GM23338 (cell line): ENCODE measurements around the gene CRACDL. TPM values are rescaled to one million over a fixed set of nuclear protein-coding genes. Genes with fewer than 3 reads are reported as not detected.

ENCODE experiments used
- ATAC-seq: fragments of 200-7000 bp; cut with Tn5 transposase; 3 replicates; pipeline ENCODE4 v1.9.1; 2020
- DNase-seq: peaks from one replicate; pipeline ENCODE4 v3.0.0-alpha.2; 2015; ENCODE audit warnings: low spot score
- H2AFZ ChIP-seq: fragments of 200-600 bp; sonication (generic); 2 replicates; pipeline ENCODE4 v1.8.0; 2016; ENCODE audit warnings: antibody characterized with exemption, mild to moderate bottlenecking, moderate library complexity
- H3F3A ChIP-seq: fragments of 200-600 bp; sonication (generic); replicated peaks from 2 replicates; pipeline ENCODE4 v1.8.0; 2017; ENCODE audit warnings: antibody characterized with exemption, mixed run types, low read depth
- H3K27ac ChIP-seq: fragments of 200-600 bp; sonication (generic); 2 replicates; pipeline ENCODE4 v1.6.1; 2016; ENCODE audit warnings: low read depth
- H3K27me3 ChIP-seq: fragments of 200-600 bp; sonication (generic); 2 replicates; pipeline ENCODE4 v1.8.0; 2016; ENCODE audit warnings: mild to moderate bottlenecking, mixed run types, moderate library complexity; ENCODE audit not compliant: insufficient read depth
- H3K36me3 ChIP-seq: fragments of 200-600 bp; sonication (generic); 2 replicates; pipeline ENCODE4 v1.8.0; 2016; ENCODE audit warnings: mild to moderate bottlenecking; ENCODE audit not compliant: insufficient read depth
- H3K4me1 ChIP-seq: fragments of 200-600 bp; sonication (generic); 2 replicates; pipeline ENCODE4 v1.8.0; 2016; ENCODE audit warnings: mild to moderate bottlenecking, moderate library complexity; ENCODE audit not compliant: insufficient read depth
- H3K4me2 ChIP-seq: fragments of 200-600 bp; sonication (generic); 2 replicates; pipeline ENCODE4 v1.7.1; 2017; ENCODE audit warnings: mixed run types
- H3K4me3 ChIP-seq: fragments of 200-600 bp; sonication (generic); 2 replicates; pipeline ENCODE4 v1.6.1; 2016; ENCODE audit warnings: mixed run types
- H3K79me2 ChIP-seq: fragments of 200-600 bp; sonication (generic); replicated peaks from 2 replicates; pipeline ENCODE4 v1.8.0; 2017; ENCODE audit warnings: mild to moderate bottlenecking; ENCODE audit not compliant: insufficient read depth
- H3K9me2 ChIP-seq: fragments of 200-600 bp; sonication (generic); 2 replicates; pipeline ENCODE4 v1.8.0; 2017; ENCODE audit not compliant: insufficient read depth
- H4K20me1 ChIP-seq: fragments of 200-600 bp; sonication (generic); replicated peaks from 2 replicates; pipeline ENCODE4 v1.8.0; 2017; ENCODE audit warnings: mild to moderate bottlenecking; ENCODE audit not compliant: insufficient read depth
- H3K27ac Mint-ChIP-seq: 2 replicates; pipeline ENCODE4 v1.8.0; 2020; ENCODE audit warnings: inconsistent platforms, mild to moderate bottlenecking, moderate library complexity, mixed read lengths
- H3K27me3 Mint-ChIP-seq: 3 replicates; pipeline ENCODE4 v1.8.0; 2022; ENCODE audit warnings: low read depth, mild to moderate bottlenecking, moderate library complexity, mixed read lengths, inconsistent platforms; ENCODE audit not compliant: insufficient read depth, poor library complexity
- H3K36me3 Mint-ChIP-seq: 3 replicates; pipeline ENCODE4 v1.8.0; 2021; ENCODE audit warnings: low read depth, mild to moderate bottlenecking, inconsistent platforms, moderate library complexity, mixed read lengths
- H3K4me1 Mint-ChIP-seq: 3 replicates; pipeline ENCODE4 v1.8.0; 2020; ENCODE audit warnings: mild to moderate bottlenecking, inconsistent platforms, mixed read lengths
- H3K4me3 Mint-ChIP-seq: 3 replicates; pipeline ENCODE4 v1.8.0; 2021; ENCODE audit warnings: moderate library complexity, mild to moderate bottlenecking, inconsistent platforms, mixed read lengths
- H3K9me3 Mint-ChIP-seq: 3 replicates; pipeline ENCODE4 v1.8.0; 2020; ENCODE audit warnings: moderate library complexity, mild to moderate bottlenecking, inconsistent platforms, mixed read lengths
- CREB1 ChIP-seq: fragments of 250-450 bp; sonication (Bioruptor Pico); IDR thresholded peaks from 2 replicates; pipeline ENCODE4 v1.5.0; 2020; ENCODE audit warnings: low read depth, mild to moderate bottlenecking, moderate library complexity
- EZH2 ChIP-seq: fragments of 200-600 bp; sonication (generic); IDR thresholded peaks from one replicate; pipeline ENCODE4 v1.8.0; 2017; ENCODE audit warnings: antibody characterized with exemption, mild to moderate bottlenecking, low read depth; ENCODE audit not compliant: unreplicated experiment
- EZH2phosphoT487 ChIP-seq: fragments of 200-600 bp; sonication (generic); IDR thresholded peaks from one replicate; pipeline ENCODE4 v1.8.1; 2018; ENCODE audit warnings: antibody characterized with exemption; ENCODE audit not compliant: unreplicated experiment
- JUNB ChIP-seq: IDR thresholded peaks from one replicate; pipeline ENCODE4 v1.6.1; 2016; ENCODE audit warnings: antibody characterized with exemption; ENCODE audit not compliant: unreplicated experiment
- NANOG ChIP-seq: IDR thresholded peaks from 2 replicates; pipeline ENCODE4 v1.6.1; 2016; ENCODE audit warnings: antibody characterized with exemption, borderline replicate concordance
- POLR2AphosphoS5 ChIP-seq: IDR thresholded peaks from 2 replicates; pipeline ENCODE4 v1.6.1; 2016; ENCODE audit warnings: antibody characterized with exemption, low read depth
- STAT1 ChIP-seq: IDR thresholded peaks from one replicate; pipeline ENCODE4 v1.6.1; 2016; ENCODE audit warnings: antibody characterized with exemption; ENCODE audit not compliant: unreplicated experiment
- ZNF114 ChIP-seq: fragments of 250-450 bp; sonication (Bioruptor Pico); IDR thresholded peaks from 2 replicates; pipeline ENCODE4 v1.5.0; 2020; ENCODE audit warnings: mild to moderate bottlenecking, moderate library complexity
- ZNF331 ChIP-seq: fragments of 250-450 bp; sonication (Bioruptor Pico); IDR thresholded peaks from 2 replicates; pipeline ENCODE4 v1.5.0; 2020; ENCODE audit warnings: low read depth, mild to moderate bottlenecking, moderate library complexity
- polyA plus RNA-seq: library from polyadenylated mRNA; unstranded; fragments of >200 nt; fragmentation: Nextera tagmentation; extraction: Ambion mirVana; gene quantifications from 2 replicates; pipeline ENCODE4 v1.2.1, GENCODE V29; 2016
- total RNA-seq: library from RNA; depleted of rRNA; stranded (reverse); fragments of >200 nt; shearing (Covaris generic); gene quantifications from 2 replicates; pipeline ENCODE4 v1.2.3, GENCODE V29; 2014
- TF ChIP-seq, protein P1 (sequence below): fragments of 250-450 bp; sonication (Bioruptor Pico); IDR thresholded peaks from 2 replicates; pipeline ENCODE4 v1.5.0; 2020; ENCODE audit warnings: mild to moderate bottlenecking, moderate library complexity
- TF ChIP-seq, protein P2 (sequence below): IDR thresholded peaks from 2 replicates; pipeline ENCODE4 v1.6.1; 2016; ENCODE audit warnings: antibody characterized with exemption
- TF ChIP-seq, protein P3 (sequence below): IDR thresholded peaks from one replicate; pipeline ENCODE4 v1.6.1; 2018; ENCODE audit warnings: antibody characterized with exemption; ENCODE audit not compliant: unreplicated experiment
- TF ChIP-seq, protein P4 (sequence below), 2 experiments: fragments of 200-600 bp in 1 of 2; sonication (generic) in 1 of 2; conservative IDR thresholded peaks; 2 replicates each; pipeline versions ENCODE4 v1.5.1 to v1.6.1; 2016 to 2017; ENCODE audit warnings: antibody characterized with exemption in 2 of 2, low read depth in 2 of 2, mild to moderate bottlenecking in 2 of 2, moderate library complexity in 1 of 2

Gene CRACDL
- total and polyA plus RNA-seq, 2 experiments from 2014 or later = 0.14 to 0.16 TPM

DNA sequence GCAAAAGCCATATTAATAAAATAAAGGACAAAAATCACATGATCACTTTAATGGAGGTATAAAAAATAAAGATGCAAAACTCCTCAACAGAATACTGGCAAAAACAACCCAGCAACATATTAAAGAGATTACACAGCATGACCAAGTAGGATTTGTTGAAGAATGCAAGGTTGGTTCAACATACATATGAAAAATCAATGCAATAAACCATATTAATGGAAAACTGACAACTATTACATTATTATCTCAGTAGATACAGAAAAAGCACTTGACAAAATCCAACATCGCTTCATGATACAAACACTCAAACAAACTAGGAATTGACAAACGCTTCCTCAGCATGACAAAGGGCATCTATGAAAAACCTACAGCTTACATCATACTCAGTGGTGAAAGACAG is 76.7 kb downstream of the CRACDL start:
- H3K4me1 Mint-ChIP-seq = no peaks in the 10 kb centered on the region
- Histone ChIP-seq H3K4me1 (no peaks in the 10 kb centered on the region), H3K9me2 (0 out of 2 replicates have a peak, but pooled peaks cover 5% of the 10 kb centered on the region), H3K79me2 (no peaks in the 10 kb centered on the region), H3K4me3 (no peak overlapping the region), H3K4me2 (no peak overlapping the region), H3K36me3 (peaks cover 4% of the 10 kb centered on the region; the same call in 1 of the 2 replicates), H4K20me1 (no peaks in the 10 kb centered on the region), H3F3A (no peaks in the 10 kb centered on the region), H3K27me3 (no peaks in the 10 kb centered on the region), H3K27ac (no peak overlapping the region), H2AFZ (no peak overlapping the region)
- H3K36me3 Mint-ChIP-seq = no peaks in the 10 kb centered on the region; the same call in 2 of the 3 replicates
- DNase-seq = no peak
- no peak overlapping the region for H3K4me3 Mint-ChIP-seq
- peaks cover 18% of the 10 kb centered on the region for H3K9me3 Mint-ChIP-seq
- no peak for ATAC-seq
- no peaks in the 10 kb centered on the region for H3K27me3 Mint-ChIP-seq
- no peak overlapping the region for H3K27ac Mint-ChIP-seq
- TF ChIP-seq EZH2 (no peak), ZNF114 (CRISPR knock-in tag) (no peak), EZH2phosphoT487 (no peak), STAT1 (no peak), JUNB (no peak), NANOG (no peak), CREB1 (CRISPR knock-in tag) (no peak), POLR2AphosphoS5 (no peak), ZNF331 (CRISPR knock-in tag) (no peak)
- TF ChIP-seq, protein P1, sequence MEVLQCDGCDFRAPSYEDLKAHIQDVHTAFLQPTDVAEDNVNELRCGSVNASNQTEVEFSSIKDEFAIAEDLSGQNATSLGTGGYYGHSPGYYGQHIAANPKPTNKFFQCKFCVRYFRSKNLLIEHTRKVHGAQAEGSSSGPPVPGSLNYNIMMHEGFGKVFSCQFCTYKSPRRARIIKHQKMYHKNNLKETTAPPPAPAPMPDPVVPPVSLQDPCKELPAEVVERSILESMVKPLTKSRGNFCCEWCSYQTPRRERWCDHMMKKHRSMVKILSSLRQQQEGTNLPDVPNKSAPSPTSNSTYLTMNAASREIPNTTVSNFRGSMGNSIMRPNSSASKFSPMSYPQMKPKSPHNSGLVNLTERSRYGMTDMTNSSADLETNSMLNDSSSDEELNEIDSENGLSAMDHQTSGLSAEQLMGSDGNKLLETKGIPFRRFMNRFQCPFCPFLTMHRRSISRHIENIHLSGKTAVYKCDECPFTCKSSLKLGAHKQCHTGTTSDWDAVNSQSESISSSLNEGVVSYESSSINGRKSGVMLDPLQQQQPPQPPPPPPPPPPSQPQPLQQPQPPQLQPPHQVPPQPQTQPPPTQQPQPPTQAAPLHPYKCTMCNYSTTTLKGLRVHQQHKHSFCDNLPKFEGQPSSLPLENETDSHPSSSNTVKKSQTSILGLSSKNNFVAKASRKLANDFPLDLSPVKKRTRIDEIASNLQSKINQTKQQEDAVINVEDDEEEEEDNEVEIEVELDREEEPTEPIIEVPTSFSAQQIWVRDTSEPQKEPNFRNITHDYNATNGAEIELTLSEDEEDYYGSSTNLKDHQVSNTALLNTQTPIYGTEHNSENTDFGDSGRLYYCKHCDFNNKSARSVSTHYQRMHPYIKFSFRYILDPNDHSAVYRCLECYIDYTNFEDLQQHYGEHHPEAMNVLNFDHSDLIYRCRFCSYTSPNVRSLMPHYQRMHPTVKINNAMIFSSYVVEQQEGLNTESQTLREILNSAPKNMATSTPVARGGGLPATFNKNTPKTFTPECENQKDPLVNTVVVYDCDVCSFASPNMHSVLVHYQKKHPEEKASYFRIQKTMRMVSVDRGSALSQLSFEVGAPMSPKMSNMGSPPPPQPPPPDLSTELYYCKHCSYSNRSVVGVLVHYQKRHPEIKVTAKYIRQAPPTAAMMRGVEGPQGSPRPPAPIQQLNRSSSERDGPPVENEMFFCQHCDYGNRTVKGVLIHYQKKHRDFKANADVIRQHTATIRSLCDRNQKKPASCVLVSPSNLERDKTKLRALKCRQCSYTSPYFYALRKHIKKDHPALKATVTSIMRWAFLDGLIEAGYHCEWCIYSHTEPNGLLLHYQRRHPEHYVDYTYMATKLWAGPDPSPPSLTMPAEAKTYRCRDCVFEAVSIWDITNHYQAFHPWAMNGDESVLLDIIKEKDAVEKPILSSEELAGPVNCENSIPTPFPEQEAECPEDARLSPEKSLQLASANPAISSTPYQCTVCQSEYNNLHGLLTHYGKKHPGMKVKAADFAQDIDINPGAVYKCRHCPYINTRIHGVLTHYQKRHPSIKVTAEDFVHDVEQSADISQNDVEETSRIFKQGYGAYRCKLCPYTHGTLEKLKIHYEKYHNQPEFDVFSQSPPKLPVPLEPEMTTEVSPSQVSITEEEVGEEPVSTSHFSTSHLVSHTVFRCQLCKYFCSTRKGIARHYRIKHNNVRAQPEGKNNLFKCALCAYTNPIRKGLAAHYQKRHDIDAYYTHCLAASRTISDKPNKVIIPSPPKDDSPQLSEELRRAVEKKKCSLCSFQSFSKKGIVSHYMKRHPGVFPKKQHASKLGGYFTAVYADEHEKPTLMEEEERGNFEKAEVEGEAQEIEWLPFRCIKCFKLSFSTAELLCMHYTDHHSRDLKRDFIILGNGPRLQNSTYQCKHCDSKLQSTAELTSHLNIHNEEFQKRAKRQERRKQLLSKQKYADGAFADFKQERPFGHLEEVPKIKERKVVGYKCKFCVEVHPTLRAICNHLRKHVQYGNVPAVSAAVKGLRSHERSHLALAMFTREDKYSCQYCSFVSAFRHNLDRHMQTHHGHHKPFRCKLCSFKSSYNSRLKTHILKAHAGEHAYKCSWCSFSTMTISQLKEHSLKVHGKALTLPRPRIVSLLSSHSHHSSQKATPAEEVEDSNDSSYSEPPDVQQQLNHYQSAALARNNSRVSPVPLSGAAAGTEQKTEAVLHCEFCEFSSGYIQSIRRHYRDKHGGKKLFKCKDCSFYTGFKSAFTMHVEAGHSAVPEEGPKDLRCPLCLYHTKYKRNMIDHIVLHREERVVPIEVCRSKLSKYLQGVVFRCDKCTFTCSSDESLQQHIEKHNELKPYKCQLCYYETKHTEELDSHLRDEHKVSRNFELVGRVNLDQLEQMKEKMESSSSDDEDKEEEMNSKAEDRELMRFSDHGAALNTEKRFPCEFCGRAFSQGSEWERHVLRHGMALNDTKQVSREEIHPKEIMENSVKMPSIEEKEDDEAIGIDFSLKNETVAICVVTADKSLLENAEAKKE (CRISPR knock-in tag) = no peak
- TF ChIP-seq, protein P2, sequence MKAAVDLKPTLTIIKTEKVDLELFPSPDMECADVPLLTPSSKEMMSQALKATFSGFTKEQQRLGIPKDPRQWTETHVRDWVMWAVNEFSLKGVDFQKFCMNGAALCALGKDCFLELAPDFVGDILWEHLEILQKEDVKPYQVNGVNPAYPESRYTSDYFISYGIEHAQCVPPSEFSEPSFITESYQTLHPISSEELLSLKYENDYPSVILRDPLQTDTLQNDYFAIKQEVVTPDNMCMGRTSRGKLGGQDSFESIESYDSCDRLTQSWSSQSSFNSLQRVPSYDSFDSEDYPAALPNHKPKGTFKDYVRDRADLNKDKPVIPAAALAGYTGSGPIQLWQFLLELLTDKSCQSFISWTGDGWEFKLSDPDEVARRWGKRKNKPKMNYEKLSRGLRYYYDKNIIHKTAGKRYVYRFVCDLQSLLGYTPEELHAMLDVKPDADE = no peak
- TF ChIP-seq, protein P3, sequence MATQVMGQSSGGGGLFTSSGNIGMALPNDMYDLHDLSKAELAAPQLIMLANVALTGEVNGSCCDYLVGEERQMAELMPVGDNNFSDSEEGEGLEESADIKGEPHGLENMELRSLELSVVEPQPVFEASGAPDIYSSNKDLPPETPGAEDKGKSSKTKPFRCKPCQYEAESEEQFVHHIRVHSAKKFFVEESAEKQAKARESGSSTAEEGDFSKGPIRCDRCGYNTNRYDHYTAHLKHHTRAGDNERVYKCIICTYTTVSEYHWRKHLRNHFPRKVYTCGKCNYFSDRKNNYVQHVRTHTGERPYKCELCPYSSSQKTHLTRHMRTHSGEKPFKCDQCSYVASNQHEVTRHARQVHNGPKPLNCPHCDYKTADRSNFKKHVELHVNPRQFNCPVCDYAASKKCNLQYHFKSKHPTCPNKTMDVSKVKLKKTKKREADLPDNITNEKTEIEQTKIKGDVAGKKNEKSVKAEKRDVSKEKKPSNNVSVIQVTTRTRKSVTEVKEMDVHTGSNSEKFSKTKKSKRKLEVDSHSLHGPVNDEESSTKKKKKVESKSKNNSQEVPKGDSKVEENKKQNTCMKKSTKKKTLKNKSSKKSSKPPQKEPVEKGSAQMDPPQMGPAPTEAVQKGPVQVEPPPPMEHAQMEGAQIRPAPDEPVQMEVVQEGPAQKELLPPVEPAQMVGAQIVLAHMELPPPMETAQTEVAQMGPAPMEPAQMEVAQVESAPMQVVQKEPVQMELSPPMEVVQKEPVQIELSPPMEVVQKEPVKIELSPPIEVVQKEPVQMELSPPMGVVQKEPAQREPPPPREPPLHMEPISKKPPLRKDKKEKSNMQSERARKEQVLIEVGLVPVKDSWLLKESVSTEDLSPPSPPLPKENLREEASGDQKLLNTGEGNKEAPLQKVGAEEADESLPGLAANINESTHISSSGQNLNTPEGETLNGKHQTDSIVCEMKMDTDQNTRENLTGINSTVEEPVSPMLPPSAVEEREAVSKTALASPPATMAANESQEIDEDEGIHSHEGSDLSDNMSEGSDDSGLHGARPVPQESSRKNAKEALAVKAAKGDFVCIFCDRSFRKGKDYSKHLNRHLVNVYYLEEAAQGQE = no peak
- TF ChIP-seq, protein P4, sequence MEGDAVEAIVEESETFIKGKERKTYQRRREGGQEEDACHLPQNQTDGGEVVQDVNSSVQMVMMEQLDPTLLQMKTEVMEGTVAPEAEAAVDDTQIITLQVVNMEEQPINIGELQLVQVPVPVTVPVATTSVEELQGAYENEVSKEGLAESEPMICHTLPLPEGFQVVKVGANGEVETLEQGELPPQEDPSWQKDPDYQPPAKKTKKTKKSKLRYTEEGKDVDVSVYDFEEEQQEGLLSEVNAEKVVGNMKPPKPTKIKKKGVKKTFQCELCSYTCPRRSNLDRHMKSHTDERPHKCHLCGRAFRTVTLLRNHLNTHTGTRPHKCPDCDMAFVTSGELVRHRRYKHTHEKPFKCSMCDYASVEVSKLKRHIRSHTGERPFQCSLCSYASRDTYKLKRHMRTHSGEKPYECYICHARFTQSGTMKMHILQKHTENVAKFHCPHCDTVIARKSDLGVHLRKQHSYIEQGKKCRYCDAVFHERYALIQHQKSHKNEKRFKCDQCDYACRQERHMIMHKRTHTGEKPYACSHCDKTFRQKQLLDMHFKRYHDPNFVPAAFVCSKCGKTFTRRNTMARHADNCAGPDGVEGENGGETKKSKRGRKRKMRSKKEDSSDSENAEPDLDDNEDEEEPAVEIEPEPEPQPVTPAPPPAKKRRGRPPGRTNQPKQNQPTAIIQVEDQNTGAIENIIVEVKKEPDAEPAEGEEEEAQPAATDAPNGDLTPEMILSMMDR (conservative IDR thresholded peaks at IDR 0.05; ENCODE audit: low read depth in 2 of 2) = no peak
